ENCODE data around the gene MRNIP. TPM values are rescaled to one million over a fixed set of nuclear protein-coding genes. Genes with fewer than 3 reads are reported as not detected.

MRNIP gene
- polyA plus RNA-seq, 1 donor (not counting 4 experiments of a cell fraction or from before 2014, with no cell fraction given): 14.9 TPM

DNA sequence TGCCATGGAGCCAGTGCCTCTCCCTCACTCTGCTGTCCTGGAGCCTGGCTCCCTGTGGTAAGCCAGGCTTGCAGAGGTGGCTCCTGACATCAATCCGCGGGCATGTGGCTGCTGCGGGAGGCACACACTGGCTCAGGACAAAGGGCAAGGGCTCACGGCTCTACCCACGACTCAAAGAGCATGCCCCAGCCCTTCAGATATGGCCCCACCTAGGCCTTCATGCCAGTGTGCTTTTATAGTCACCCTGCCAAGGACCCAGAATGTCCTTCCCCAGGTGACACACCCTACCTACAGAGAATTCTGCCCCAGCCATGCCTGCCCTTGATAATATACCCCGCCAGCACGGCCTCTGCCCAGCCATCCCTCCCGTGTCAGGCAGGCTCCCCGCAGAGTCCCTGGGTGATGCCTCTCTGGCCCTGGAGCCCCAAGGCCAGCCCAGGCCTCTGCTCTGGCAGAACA lies 53.5 kb downstream of the MRNIP start:
- peaks cover 33% of the 10 kb centered on the region for H3K79me2 ChIP-seq (ENCODE audit: control insufficient read depth, insufficient read depth, low read length)
- no peak for DNase-seq (ENCODE audit: low read depth, low spot score)

DNA sequence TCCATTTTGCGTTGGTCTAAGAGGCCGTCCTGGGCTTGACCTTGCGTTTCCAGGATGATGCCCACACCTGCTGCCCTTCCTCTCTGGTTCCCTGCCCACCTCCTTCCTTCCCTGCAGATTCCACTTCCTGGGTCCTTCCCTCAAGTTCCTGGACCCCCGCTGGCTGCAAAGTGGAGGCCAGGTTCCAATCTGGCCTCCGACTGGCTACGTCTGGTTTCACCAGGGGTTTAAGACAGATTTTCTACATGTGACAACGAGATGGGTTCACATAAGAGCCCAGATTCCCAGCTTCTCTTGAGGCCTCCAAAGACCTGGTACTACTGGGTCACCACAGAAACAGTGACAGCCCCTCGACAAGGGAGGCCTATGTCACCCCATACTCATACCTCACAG lies 54.1 kb downstream of the MRNIP start:
- Histone ChIP-seq H3K9ac (ENCODE audit: control insufficient read depth, extremely low read depth, insufficient read depth, low read length) (peak overlapping the region; percentile 80), H3K9me3 (ENCODE audit: control insufficient read depth, low read depth, low read length) (no peaks in the 10 kb centered on the region), H3K4me3 (ENCODE audit: control insufficient read depth in 2 of 3, extremely low read depth in 1 of 3, insufficient read depth in 2 of 3, low read depth in 1 of 3, low read length in 3 of 3) (peak overlapping the region; percentile 77 to 87 (median 78)), H3K27ac (ENCODE audit: control insufficient read depth, insufficient read depth, low read length) (no peak overlapping the region), H3K36me3 (ENCODE audit: control insufficient read depth in 2 of 2, extremely low read depth in 1 of 2, insufficient read depth in 2 of 2, low read length in 2 of 2) (peaks cover 5 to 18% of the 10 kb centered on the region in 2 experiments), H3K79me2 (ENCODE audit: control insufficient read depth, insufficient read depth, low read length) (peaks cover 33% of the 10 kb centered on the region), H3K4me1 (ENCODE audit: control insufficient read depth, extremely low read depth, insufficient read depth, low read length) (peaks cover 20% of the 10 kb centered on the region), H3K27me3 (ENCODE audit: control insufficient read depth, extremely low read depth, insufficient read depth, low read length) (no peaks in the 10 kb centered on the region), H3K4me2 (ENCODE audit: control insufficient read depth, extremely low read depth, insufficient read depth, low read depth, low read length) (peak overlapping the region; percentile 88), H4K20me1 (ENCODE audit: control insufficient read depth, extremely low read depth, insufficient read depth, low read length) (peaks cover 6% of the 10 kb centered on the region), H3K9me1 (ENCODE audit: control insufficient read depth, extremely low read depth, insufficient read depth, low read length) (no peaks in the 10 kb centered on the region), H2AFZ (ENCODE audit: control insufficient read depth, low read length) (no peak overlapping the region)
- no peak for TF ChIP-seq EZH2 (IDR thresholded peaks at IDR 0.05; ENCODE audit: low read length)
- TF ChIP-seq, protein P1, sequence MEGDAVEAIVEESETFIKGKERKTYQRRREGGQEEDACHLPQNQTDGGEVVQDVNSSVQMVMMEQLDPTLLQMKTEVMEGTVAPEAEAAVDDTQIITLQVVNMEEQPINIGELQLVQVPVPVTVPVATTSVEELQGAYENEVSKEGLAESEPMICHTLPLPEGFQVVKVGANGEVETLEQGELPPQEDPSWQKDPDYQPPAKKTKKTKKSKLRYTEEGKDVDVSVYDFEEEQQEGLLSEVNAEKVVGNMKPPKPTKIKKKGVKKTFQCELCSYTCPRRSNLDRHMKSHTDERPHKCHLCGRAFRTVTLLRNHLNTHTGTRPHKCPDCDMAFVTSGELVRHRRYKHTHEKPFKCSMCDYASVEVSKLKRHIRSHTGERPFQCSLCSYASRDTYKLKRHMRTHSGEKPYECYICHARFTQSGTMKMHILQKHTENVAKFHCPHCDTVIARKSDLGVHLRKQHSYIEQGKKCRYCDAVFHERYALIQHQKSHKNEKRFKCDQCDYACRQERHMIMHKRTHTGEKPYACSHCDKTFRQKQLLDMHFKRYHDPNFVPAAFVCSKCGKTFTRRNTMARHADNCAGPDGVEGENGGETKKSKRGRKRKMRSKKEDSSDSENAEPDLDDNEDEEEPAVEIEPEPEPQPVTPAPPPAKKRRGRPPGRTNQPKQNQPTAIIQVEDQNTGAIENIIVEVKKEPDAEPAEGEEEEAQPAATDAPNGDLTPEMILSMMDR (optimal IDR thresholded peaks at IDR 0.05 in 1 of 3, IDR thresholded peaks at IDR 0.05 in 1 of 3, conservative IDR thresholded peaks at IDR 0.05 in 1 of 3; ENCODE audit: extremely low read depth in 1 of 3, insufficient read depth in 2 of 3, low read length in 3 of 3): no peak
- no peak for FAIRE-seq
- DNase-seq (ENCODE audit: low read depth, low spot score): no peak
- dilution Hi-C loops (cut with MboI; ENCODE audit: extremely low pct_ligation_motif_present, low sequenced_read_pairs): no loop called here

More for the DNA sequence above, 53.5 kb downstream of the MRNIP start:
- Histone ChIP-seq H3K9ac (ENCODE audit: control insufficient read depth, extremely low read depth, insufficient read depth, low read length) (peak overlapping the region; percentile 80), H3K27ac (ENCODE audit: control insufficient read depth, insufficient read depth, low read length) (peak overlapping the region; percentile 25), H3K4me2 (ENCODE audit: control insufficient read depth, extremely low read depth, insufficient read depth, low read depth, low read length) (peak overlapping the region; percentile 88), H4K20me1 (ENCODE audit: control insufficient read depth, extremely low read depth, insufficient read depth, low read length) (peaks cover 6% of the 10 kb centered on the region), H3K27me3 (ENCODE audit: control insufficient read depth, extremely low read depth, insufficient read depth, low read length) (no peaks in the 10 kb centered on the region), H3K4me3 (ENCODE audit: control insufficient read depth in 2 of 3, extremely low read depth in 1 of 3, insufficient read depth in 2 of 3, low read depth in 1 of 3, low read length in 3 of 3) (peak overlapping the region; percentile 77 to 87 (median 78)), H2AFZ (ENCODE audit: control insufficient read depth, low read length) (peak overlapping the region; percentile 9), H3K4me1 (ENCODE audit: control insufficient read depth, extremely low read depth, insufficient read depth, low read length) (peaks cover 20% of the 10 kb centered on the region), H3K9me3 (ENCODE audit: control insufficient read depth, low read depth, low read length) (no peaks in the 10 kb centered on the region), H3K9me1 (ENCODE audit: control insufficient read depth, extremely low read depth, insufficient read depth, low read length) (no peaks in the 10 kb centered on the region), H3K36me3 (ENCODE audit: control insufficient read depth in 2 of 2, extremely low read depth in 1 of 2, insufficient read depth in 2 of 2, low read length in 2 of 2) (peaks cover 0 to 12% of the 10 kb centered on the region in 2 experiments)
- TF ChIP-seq EZH2 (IDR thresholded peaks at IDR 0.05; ENCODE audit: low read length): no peak
- TF ChIP-seq, protein P1 (optimal IDR thresholded peaks at IDR 0.05 in 1 of 3, IDR thresholded peaks at IDR 0.05 in 1 of 3, conservative IDR thresholded peaks at IDR 0.05 in 1 of 3; ENCODE audit: extremely low read depth in 1 of 3, insufficient read depth in 2 of 3, low read length in 3 of 3): no peak
- dilution Hi-C loops (cut with MboI; ENCODE audit: extremely low pct_ligation_motif_present, low sequenced_read_pairs): no loop called here
- FAIRE-seq: no peak
